Measurements from ENCODE around the gene CILP.
"Not testable (repeated sequence)": the region's sequence is repeated elsewhere in the genome, so short reads cannot be mapped to it uniquely, and the experiment has no call there.

The CILP gene

GRCh38 chr15:65194826-65195547, 16.3 kb downstream of the CILP start:
- DNase-seq, result no peak

GRCh38 chr15:65192016-65192415, 19.3 kb downstream of the CILP start:
- DNase-seq, result peak; percentile 25

GRCh38 chr15:65189102-65189740, 22.1 kb downstream of the CILP start:
- peak; percentile 33 for DNase-seq

DNA sequence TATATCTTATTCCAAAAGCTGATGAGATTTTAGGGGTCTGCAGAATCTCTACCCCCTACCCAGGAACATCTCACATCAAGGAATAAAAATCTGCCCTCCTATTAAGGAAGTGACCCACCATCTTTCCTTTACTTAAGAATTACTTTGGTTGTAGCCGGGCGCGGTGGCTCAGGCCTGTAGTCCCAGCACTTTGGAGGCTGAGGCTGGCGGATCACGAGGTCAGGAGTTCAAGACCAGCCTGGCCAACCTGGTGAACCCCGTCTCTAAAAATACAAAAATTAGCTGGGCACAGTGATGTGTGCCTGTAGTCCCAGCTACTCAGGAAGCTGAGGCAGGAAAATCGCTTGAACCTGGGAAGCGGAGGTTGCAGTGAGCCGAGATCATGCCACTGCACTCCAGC, 22.8 kb downstream of the CILP start:
- DNase-seq, result not testable (repeated sequence)

DNA sequence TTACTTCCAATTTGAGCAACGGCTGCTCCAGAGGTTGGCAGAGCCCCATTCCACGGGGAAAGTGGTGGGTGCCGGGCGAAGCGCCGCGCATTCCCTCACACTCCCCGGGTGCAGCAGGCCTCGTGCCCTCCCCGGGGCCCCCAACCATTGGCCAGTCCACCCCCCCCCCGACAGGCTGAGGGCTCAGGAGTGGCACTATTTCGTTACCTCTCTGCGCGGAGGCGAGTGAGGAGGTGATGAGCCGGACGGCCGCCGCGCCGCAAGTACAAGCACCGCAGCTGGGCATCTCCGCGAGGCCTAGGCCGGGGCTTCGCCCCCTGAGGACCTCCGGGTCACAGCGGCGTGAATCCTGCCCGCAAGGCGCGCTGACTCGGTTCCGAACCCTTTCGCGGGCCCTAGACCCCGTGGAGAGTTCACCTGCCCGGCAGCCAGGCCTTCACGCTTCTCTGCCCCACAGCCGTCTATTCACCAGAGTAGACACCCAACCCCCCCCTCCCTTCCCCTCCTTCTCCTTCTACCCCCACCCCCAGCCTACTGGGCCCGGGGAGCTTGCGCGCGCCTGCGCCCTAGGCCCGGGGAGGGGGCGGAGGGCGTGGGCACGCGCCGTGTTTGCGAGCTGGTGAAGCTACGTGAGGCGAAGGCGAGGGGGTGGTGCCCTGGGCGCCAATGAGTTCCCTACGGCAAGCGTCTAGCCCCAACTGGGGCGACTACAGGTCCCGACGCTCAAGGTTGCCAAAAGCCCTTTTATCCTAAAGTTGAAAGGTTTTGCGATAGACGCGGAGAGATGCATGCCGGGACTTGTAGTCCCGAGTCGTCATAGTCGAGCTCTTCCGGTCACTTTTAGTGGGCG, 26.2 kb downstream of the CILP start, which contains the start of gene CLPX:
Gene CLPX, minus strand, starts transcription at position 475 of the 850 bp plus-strand sequence. Its CDS starts 189 bp downstream, at position 286.
- DNase-seq, result peak; percentile 96

DNA sequence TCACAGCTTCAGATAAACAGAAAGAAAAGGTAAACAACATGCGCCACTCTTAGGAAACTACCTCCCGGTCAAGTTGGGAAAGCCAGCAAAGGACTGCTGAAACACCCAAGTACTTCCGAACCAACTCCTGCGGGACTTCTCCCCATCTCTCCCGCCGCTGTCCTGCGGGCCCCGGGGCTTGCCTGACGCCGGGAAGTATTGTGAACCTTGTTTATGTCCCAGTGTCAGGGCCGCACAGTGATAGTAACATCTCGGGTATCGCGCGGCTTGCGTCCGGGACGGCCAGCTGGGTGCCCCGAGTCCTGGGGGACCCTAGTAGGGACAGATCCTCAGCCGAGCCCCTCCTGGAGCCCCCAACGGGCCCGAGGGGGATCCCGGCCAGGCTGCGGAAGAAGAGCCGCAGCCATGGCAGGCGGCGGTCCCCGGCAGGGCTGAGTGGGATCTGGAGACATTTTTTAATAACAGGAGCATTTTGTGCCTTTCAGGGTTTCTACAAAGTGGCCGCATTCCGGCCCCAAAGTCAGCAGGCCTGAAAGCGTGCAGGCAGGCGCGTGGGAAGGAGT, 26.9 kb downstream of the CILP start:
- DNase-seq, result peak; percentile 16

DNA sequence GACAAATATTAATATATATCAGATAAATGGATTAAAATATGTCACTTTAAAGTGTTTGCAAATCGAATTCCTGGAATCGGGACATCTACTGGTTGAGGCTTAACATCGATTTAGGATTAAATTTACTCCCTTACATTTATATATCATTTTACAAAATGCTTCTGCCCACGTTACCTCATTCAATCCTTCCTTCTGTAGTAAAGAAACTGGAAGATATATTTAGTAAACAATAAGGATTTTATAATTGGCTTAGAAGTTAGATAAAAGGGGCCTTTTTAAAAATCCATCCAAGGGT, 27.5 kb downstream of the CILP start:
- no peak for DNase-seq

GRCh38 chr15:65182538-65182937, 28.7 kb downstream of the CILP start:
- DNase-seq, result no peak

DNA sequence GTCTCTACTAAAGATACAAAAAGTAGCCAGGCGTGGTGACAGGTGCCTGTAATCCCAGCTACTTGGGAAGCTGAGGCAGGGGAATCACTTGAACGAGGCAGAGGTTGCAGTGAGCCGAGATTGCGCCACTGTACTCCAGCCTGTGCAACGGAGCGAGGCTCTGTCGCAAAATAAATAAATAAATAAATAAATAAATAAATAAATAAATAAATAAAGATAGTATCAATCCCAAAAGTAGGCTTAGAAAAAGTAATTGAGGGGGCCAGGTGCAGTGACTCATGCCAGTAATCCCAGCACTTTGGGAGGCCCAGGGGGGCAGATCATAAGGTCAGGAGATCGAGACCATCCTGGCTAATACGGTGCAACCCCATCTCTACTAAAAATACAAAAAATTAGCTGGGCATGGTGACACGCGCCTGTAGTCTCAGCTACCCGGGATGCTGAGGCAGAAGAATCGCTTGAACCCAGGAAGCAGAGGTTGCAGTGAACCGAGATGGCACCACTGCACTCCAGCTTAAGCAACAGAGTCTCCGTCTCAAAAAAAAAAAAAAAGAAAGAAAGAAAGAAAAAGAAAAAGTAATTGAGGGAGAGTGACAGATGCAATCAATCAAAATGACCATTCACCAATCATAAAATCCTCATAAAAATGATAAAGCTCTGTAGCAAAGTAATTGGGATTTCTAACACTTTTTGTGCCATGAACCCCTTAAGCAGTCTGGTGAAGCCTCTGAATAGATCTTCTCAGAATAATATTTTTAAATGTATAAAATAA, 29.5 kb downstream of the CILP start:
- not testable (repeated sequence) for DNase-seq

DNA sequence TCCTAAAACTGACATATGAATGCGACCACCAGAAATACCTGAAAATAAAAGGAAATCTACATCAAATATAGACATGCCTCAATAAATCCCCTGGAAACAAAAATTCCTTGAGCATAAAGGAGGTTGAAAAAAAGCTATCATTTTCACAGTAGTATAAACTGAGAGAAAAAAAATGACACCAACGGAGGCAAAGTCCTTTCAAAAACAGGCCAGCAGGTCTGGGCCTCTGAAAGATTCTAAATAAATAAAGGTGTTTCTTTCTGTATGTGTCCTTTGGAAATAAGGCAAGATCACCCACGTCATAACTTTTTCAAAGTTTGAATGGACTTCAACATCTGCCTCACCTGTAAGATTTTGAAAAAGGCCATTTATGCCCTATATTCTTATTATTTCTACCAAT, 31.1 kb downstream of the CILP start:
- DNase-seq, result no peak

GRCh38 chr15:65177901-65178300, 33.4 kb downstream of the CILP start:
- peak; percentile 56 for DNase-seq

- no peak for DNase-seq
Measured at GRCh38 chr15:65176056-65176455, 35.2 kb downstream of the CILP start.

- no peak for DNase-seq
Measured at GRCh38 chr15:65175511-65175910, 35.8 kb downstream of the CILP start.

DNA sequence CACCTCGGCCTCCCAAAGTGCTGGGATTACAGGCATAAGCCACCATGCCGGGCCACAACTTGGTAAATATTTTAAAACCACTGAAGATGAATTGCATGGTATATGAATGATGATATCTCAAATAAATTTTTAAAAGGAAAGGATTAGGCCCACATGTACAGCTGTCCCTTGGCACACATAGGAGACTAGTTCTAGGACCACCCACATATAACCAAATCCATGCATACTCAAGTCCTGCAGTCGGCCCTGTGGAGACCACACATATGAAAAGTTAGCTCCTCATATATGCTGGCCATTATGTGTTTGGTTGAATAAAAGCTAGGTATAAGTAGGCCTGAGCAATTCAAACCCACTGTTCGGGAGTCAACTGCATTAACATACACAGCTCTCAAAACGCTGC, 36.8 kb downstream of the CILP start:
- DNase-seq, result no peak

- no peak for DNase-seq
Measured at GRCh38 chr15:65172531-65172930, 38.7 kb downstream of the CILP start.

GRCh38 chr15:65171428-65171827, 39.8 kb downstream of the CILP start:
- no peak for DNase-seq

DNA sequence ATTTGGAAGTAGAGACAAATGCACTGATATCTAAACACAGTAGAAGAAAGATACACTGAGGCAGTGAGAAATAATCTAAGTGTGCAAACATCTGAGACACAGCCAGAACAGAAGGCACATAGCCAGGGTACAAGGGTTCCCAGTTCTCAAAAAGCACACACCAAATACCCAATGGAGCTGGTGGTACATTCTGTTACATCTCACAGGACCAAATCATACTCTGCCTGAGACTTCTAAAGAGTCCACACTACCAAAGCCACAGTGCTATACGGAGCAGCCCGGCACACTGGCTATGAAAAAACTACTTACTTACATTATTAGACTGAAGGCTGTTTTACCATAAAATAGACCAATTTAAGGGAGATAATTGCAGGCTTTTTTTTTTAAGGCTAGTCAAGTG, 45.4 kb downstream of the CILP start:
- DNase-seq, result no peak

GRCh38 chr15:65164139-65164538, 47.1 kb downstream of the CILP start:
- no peak for DNase-seq

- no peak for DNase-seq
Measured at GRCh38 chr15:65163041-65163440, 48.2 kb downstream of the CILP start.

GRCh38 chr15:65156692-65157091, 54.6 kb downstream of the CILP start:
- no peak for DNase-seq

- DNase-seq, result no peak
Measured at GRCh38 chr15:65154720-65155119, 56.6 kb downstream of the CILP start.

- no peak for DNase-seq
Measured at GRCh38 chr15:65147902-65148301, 63.4 kb downstream of the CILP start.

GRCh38 chr15:65146438-65146837, 64.8 kb downstream of the CILP start:
- DNase-seq, result no peak

Data from NCI-H226 (cell line).